ENCODE results near the gene PDE3A.
"Not testable (repeated sequence)": the region's sequence is repeated elsewhere in the genome, so short reads cannot be mapped to it uniquely, and the experiment has no call there.

Gene PDE3A

DNA sequence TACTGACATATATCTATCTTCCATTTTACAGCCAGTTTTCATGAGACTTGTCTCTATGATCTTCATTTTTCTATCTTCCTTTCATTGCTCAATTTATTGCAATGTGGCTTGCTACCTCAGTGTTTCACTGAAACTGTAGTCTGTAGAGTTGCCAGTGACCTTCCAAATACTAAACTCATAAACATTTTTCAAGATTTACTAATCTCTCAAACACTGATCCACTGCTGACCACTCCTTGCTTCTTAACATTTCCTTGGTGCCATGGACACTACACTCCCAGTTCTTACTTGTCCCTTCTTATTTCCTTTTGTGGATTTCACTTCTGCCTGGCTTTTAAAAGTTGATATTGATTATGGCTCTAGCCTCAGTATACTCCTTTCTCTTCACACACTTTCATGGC lies 231.4 kb downstream of the PDE3A start:
- no peak for TF ChIP-seq CTCF (IDR thresholded peaks at IDR 0.05; ENCODE audit: borderline replicate concordance, insufficient read depth, low read depth, low read length)
- no peak overlapping the region for H3K4me3 ChIP-seq (ENCODE audit: low read depth, low read length)

GRCh38 chr12:20601668-20602280 lies 233.4 kb downstream of the PDE3A start:
- H3K4me3 ChIP-seq (ENCODE audit: low read depth, low read length): no peak overlapping the region
- TF ChIP-seq CTCF (IDR thresholded peaks at IDR 0.05; ENCODE audit: borderline replicate concordance, insufficient read depth, low read depth, low read length): no peak

DNA sequence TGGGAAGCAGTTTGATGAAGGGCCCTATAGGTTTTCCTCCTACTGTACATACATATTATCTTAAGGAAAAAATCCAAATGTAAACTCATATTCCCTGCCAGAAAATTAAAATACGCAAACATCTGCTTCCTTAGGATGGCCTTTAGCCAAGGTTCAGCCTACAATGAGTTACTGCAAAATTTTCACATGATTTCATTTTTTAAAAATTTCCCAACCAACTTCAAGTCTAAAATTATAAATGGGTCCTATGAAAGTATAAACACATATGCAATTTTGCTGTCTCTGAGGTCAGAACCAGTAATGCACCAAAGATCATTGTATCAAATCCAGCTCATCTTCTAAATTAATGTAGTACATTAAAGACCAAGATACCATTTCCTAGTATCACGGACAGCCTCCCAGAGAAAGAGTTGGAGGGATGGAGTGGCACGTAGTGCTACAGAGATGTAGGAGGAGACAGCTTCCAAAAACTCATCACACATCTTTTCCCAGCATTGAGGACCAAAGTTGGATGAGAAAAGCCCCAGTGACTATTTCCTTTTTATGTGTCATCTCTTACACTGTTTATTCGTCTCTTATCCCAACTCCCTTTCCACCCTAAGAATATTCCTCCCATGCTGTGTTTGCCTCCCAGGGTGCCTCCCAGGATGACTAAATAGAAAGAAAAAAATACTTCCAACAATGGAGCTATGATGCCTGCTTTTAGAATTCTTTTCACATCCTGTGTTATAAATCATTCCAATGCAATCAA lies 234.5 kb downstream of the PDE3A start:
- no peak overlapping the region for H3K4me3 ChIP-seq (ENCODE audit: low read depth, low read length)
- no peak for TF ChIP-seq CTCF (IDR thresholded peaks at IDR 0.05; ENCODE audit: borderline replicate concordance, insufficient read depth, low read depth, low read length)

GRCh38 chr12:20604408-20605067 lies 236.2 kb downstream of the PDE3A start:
- no peak overlapping the region for H3K4me3 ChIP-seq (ENCODE audit: low read depth, low read length)
- no peak for TF ChIP-seq CTCF (IDR thresholded peaks at IDR 0.05; ENCODE audit: borderline replicate concordance, insufficient read depth, low read depth, low read length)

GRCh38 chr12:20615020-20615419 lies 246.7 kb downstream of the PDE3A start:
- H3K4me3 ChIP-seq (ENCODE audit: low read depth, low read length): not testable (repeated sequence)

DNA sequence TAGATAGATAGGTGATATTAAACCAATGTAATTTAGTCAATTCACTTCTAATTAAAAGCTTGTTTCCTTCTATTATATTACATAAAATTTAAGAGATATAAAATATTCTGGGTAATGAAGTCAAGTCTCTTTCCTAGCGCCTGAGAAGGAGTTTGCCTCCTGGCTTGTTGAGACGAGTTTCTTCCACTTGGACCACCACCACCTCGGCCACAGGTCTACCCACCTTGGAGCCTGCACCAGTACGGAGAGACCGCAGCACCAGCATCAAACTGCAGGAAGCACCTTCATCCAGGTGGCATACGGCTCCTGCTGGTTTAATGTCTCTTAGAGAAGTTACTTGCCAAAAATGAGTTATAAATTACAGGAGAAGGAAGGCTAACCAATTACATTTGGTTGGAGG lies 247.8 kb downstream of the PDE3A start:
- no peak overlapping the region for H3K4me3 ChIP-seq (ENCODE audit: low read depth, low read length)
- no peak for TF ChIP-seq CTCF (IDR thresholded peaks at IDR 0.05; ENCODE audit: borderline replicate concordance, insufficient read depth, low read depth, low read length)

DNA sequence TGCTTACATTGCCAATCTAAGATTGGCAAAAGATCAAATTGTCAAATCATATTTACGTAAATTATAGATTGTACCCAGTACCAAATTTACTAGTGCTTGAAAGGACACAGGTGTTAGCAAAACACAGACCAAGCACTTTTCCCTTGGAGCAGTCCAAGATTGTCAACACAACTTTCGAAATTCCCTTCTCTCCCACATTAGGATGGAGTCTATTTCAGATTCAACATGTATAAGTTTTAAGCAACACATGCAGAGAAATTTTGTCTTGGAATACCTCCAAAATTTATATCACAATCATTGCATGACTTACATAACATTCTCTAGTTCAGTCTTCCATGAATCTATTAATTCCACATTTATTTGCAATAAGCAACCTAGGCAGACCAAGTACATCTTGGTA lies 251.9 kb downstream of the PDE3A start:
- no peak for TF ChIP-seq CTCF (IDR thresholded peaks at IDR 0.05; ENCODE audit: borderline replicate concordance, insufficient read depth, low read depth, low read length)
- no peak overlapping the region for H3K4me3 ChIP-seq (ENCODE audit: low read depth, low read length)
